H1 (cell line): ENCODE results near the gene PDE8A.

ENCODE experiments used
- CHD1 ChIP-seq: IDR thresholded peaks from 2 replicates; pipeline ENCODE4 v1.6.1; 2012; ENCODE audit warnings: low read depth, low read length, improper control_type of control experiment
- CTCF ChIP-seq, 3 experiments: IDR thresholded peaks; 1 replicate in 2 of 3; 2 replicates in 1 of 3; pipeline versions ENCODE4 v1.5.1 to v1.6.1; 2011; ENCODE audit warnings: low read length in 3 of 3, mild to moderate bottlenecking in 3 of 3, inconsistent platforms in 2 of 3, low read depth in 1 of 3, moderate library complexity in 1 of 3; ENCODE audit not compliant: insufficient read depth in 1 of 3; ENCODE audit errors: control extremely low read depth in 1 of 3
- EP300 ChIP-seq, 2 experiments: IDR thresholded peaks; 1 replicate in 1 of 2; 2 replicates in 1 of 2; pipeline ENCODE4 v1.6.1; 2011 to 2012; ENCODE audit warnings: low read depth in 2 of 2, low read length in 2 of 2, mild to moderate bottlenecking in 2 of 2, borderline replicate concordance in 1 of 2, inconsistent platforms in 1 of 2, moderate library complexity in 1 of 2
- EZH2 ChIP-seq: fragments of 200-600 bp; sonication (generic); IDR thresholded peaks from 2 replicates; pipeline ENCODE4 v1.7.1; 2012; ENCODE audit warnings: low read depth, mild to moderate bottlenecking, moderate library complexity, low read length, inconsistent platforms; ENCODE audit not compliant: severe bottlenecking
- FOSL1 ChIP-seq: IDR thresholded peaks from 2 replicates; pipeline ENCODE4 v1.6.1; 2011; ENCODE audit warnings: mild to moderate bottlenecking, low read depth, low read length, moderate library complexity; ENCODE audit not compliant: insufficient read depth
- GABPA ChIP-seq: IDR thresholded peaks from 2 replicates; pipeline ENCODE4 v1.6.1; 2011; ENCODE audit warnings: mild to moderate bottlenecking, low read length, moderate library complexity, borderline replicate concordance; ENCODE audit not compliant: insufficient read depth
- JUND ChIP-seq: IDR thresholded peaks from 2 replicates; pipeline ENCODE4 v1.6.1; 2011; ENCODE audit warnings: mild to moderate bottlenecking, improper control_type of control experiment, low read length
- SIN3A ChIP-seq, 2 experiments: IDR thresholded peaks in 1 of 2; conservative IDR thresholded peaks in 1 of 2; 2 replicates each; pipeline ENCODE4 v1.6.1; 2011 to 2012; ENCODE audit warnings: low read length in 2 of 2, improper control_type of control experiment in 1 of 2, low read depth in 1 of 2, mild to moderate bottlenecking in 1 of 2
- SRF ChIP-seq: IDR thresholded peaks from 2 replicates; pipeline ENCODE4 v1.6.1; 2011; ENCODE audit warnings: mild to moderate bottlenecking, low read depth, low read length, moderate library complexity
- YY1 ChIP-seq: IDR thresholded peaks from 2 replicates; pipeline ENCODE4 v1.6.1; 2011; ENCODE audit warnings: low read depth, mild to moderate bottlenecking, low read length

GRCh38 chr15:85062560-85062959, 80.9 kb downstream of the PDE8A start:
- no peak for TF ChIP-seq JUND
- no peak for TF ChIP-seq FOSL1
- no peak for TF ChIP-seq CTCF (IDR thresholded peaks at IDR 0.05; ENCODE audit: control extremely low read depth in 1 of 3, insufficient read depth in 1 of 3, low read depth in 1 of 3, low read length in 3 of 3)
- TF ChIP-seq GABPA: no peak
- TF ChIP-seq SIN3A (conservative IDR thresholded peaks at IDR 0.05 in 1 of 2, IDR thresholded peaks at IDR 0.05 in 1 of 2; ENCODE audit: low read depth in 1 of 2, low read length in 2 of 2): no peak
- TF ChIP-seq SRF: no peak
- TF ChIP-seq EP300 (IDR thresholded peaks at IDR 0.05; ENCODE audit: borderline replicate concordance in 1 of 2, low read depth in 2 of 2, low read length in 2 of 2): no peak
- no peak for TF ChIP-seq YY1
- TF ChIP-seq CHD1: no peak
- TF ChIP-seq EZH2: no peak
